IMR-90 (cell line): ENCODE data around the gene LIX1. TPM values are rescaled to one million over a fixed set of nuclear protein-coding genes. Genes with fewer than 3 reads are reported as not detected.

ENCODE experiments used
- ATAC-seq: fragments of 200-7000 bp; cut with Tn5 transposase; 2 replicates; pipeline ENCODE4 v1.9.1; 2020; ENCODE audit warnings: low read depth, mild to moderate bottlenecking, moderate library complexity
- BruUV-seq: library from RNA; stranded (reverse); fragments of 400-500 nt; replicated peaks from 2 replicates; lab custom pipeline; 2021; lab: Mats Ljungman, UMichigan
- CTCF ChIA-PET: fragments of 300-600 bp; formaldehyde crosslinking; extraction: SDS; loops from one replicate; lab custom pipeline; 2021; ENCODE audit warnings: antibody characterized with exemption; lab: Yijun Ruan, JAX
- POLR2A ChIA-PET: fragments of 300-600 bp; sonication (Branson Sonifier 250); formaldehyde crosslinking; loops from one replicate; lab custom pipeline; 2022; ENCODE audit warnings: antibody characterized with exemption; ENCODE audit not compliant: unreplicated experiment; lab: Charles Lee
- DNase-seq: peaks from one replicate; pipeline ENCODE4 v3.0.0; 2013
- H2AFZ ChIP-seq: replicated peaks from 2 replicates; pipeline ENCODE3; 2013; ENCODE audit warnings: low read length, mild to moderate bottlenecking; ENCODE audit not compliant: poor library complexity
- H2AK5ac ChIP-seq: 2 replicates; pipeline ENCODE4 v1.6.1; 2013; ENCODE audit warnings: low read depth, low read length, inconsistent platforms
- H2AK9ac ChIP-seq: replicated peaks from 2 replicates; pipeline ENCODE3; 2013; ENCODE audit warnings: mild to moderate bottlenecking, low read depth, low read length, moderate library complexity; ENCODE audit not compliant: poor library complexity
- H2BK120ac ChIP-seq: 2 replicates; pipeline ENCODE4 v1.6.1; 2013; ENCODE audit warnings: low read depth, low read length, inconsistent platforms
- H2BK15ac ChIP-seq: 3 replicates; pipeline ENCODE4 v1.6.1; 2013; ENCODE audit warnings: low read depth, low read length, inconsistent platforms
- H2BK20ac ChIP-seq: 2 replicates; pipeline ENCODE4 v1.6.1; 2013; ENCODE audit warnings: low read depth, mild to moderate bottlenecking, inconsistent platforms, low read length, moderate library complexity
- H2BK5ac ChIP-seq: 2 replicates; pipeline ENCODE4 v1.6.1; 2013; ENCODE audit warnings: mild to moderate bottlenecking, low read depth, low read length, inconsistent platforms; ENCODE audit not compliant: poor library complexity, severe bottlenecking
- H3K14ac ChIP-seq: replicated peaks from 2 replicates; pipeline ENCODE4 v1.6.1; 2013; ENCODE audit warnings: low read depth, low read length, inconsistent platforms
- H3K18ac ChIP-seq: 2 replicates; pipeline ENCODE4 v1.6.1; 2013; ENCODE audit warnings: low read depth, low read length, control low read depth
- H3K23ac ChIP-seq: 2 replicates; pipeline ENCODE4 v1.6.1; 2013; ENCODE audit warnings: low read depth, low read length, inconsistent platforms
- H3K27ac ChIP-seq: 2 replicates; pipeline ENCODE4 v1.5.1; 2013; ENCODE audit warnings: mild to moderate bottlenecking, control low read depth, low read length; ENCODE audit not compliant: insufficient read depth
- H3K27me3 ChIP-seq: 2 replicates; pipeline ENCODE4 v1.6.1; 2013; ENCODE audit warnings: low read length; ENCODE audit not compliant: control insufficient read depth, insufficient read depth
- H3K36me3 ChIP-seq: 2 replicates; pipeline ENCODE4 v1.6.1; 2013; ENCODE audit warnings: low read length, mixed read lengths; ENCODE audit not compliant: control insufficient read depth, insufficient read depth
- H3K4ac ChIP-seq: 2 replicates; pipeline ENCODE4 v1.6.1; 2013; ENCODE audit warnings: low read depth, low read length, inconsistent platforms
- H3K4me1 ChIP-seq: 2 replicates; pipeline ENCODE4 v1.6.1; 2013; ENCODE audit warnings: low read length, mixed read lengths; ENCODE audit not compliant: control insufficient read depth, insufficient read depth
- H3K4me2 ChIP-seq: 2 replicates; pipeline ENCODE4 v1.6.1; 2013; ENCODE audit warnings: low read depth, mild to moderate bottlenecking, control low read depth, low read length, moderate library complexity
- H3K4me3 ChIP-seq: 2 replicates; pipeline ENCODE4 v1.5.1; 2013; ENCODE audit warnings: low read depth, mild to moderate bottlenecking, control low read depth, low read length, moderate library complexity; ENCODE audit not compliant: insufficient read depth
- H3K56ac ChIP-seq: 2 replicates; pipeline ENCODE4 v1.6.1; 2013; ENCODE audit warnings: low read length, inconsistent platforms; ENCODE audit not compliant: insufficient read depth; ENCODE audit errors: extremely low read depth
- H3K79me1 ChIP-seq, 2 experiments: 2 replicates each; pipeline ENCODE4 v1.6.1; 2013; ENCODE audit warnings: low read length in 2 of 2, inconsistent platforms in 1 of 2, low read depth in 1 of 2
- H3K9ac ChIP-seq: 2 replicates; pipeline ENCODE4 v1.6.1; 2013; ENCODE audit warnings: low read depth, low read length, control low read depth
- H3K9me1 ChIP-seq: 2 replicates; pipeline ENCODE4 v1.6.1; 2013; ENCODE audit warnings: low read length, inconsistent platforms; ENCODE audit not compliant: insufficient read depth
- H3K9me3 ChIP-seq: 2 replicates; pipeline ENCODE4 v1.6.1; 2013; ENCODE audit warnings: low read length; ENCODE audit not compliant: control insufficient read depth, insufficient read depth
- H4K20me1 ChIP-seq: 2 replicates; pipeline ENCODE4 v1.6.1; 2013; ENCODE audit warnings: low read length, inconsistent platforms; ENCODE audit not compliant: insufficient read depth
- H4K5ac ChIP-seq: 2 replicates; pipeline ENCODE4 v1.6.1; 2013; ENCODE audit warnings: mild to moderate bottlenecking, low read depth, low read length, control low read depth
- H4K8ac ChIP-seq, 2 experiments: 2 replicates each; pipeline ENCODE4 v1.6.1; 2013; ENCODE audit warnings: low read depth in 2 of 2, low read length in 2 of 2, control low read depth in 1 of 2, inconsistent platforms in 1 of 2
- H4K91ac ChIP-seq: 2 replicates; pipeline ENCODE4 v1.6.1; 2013; ENCODE audit warnings: low read depth, low read length, inconsistent platforms; ENCODE audit not compliant: insufficient read depth
- BHLHE40 ChIP-seq: fragments of 150-350 bp; IDR thresholded peaks from 2 replicates; pipeline ENCODE4 v1.6.1; 2016; ENCODE audit warnings: mild to moderate bottlenecking, low read depth, low read length
- CHD1 ChIP-seq: IDR thresholded peaks from 2 replicates; pipeline ENCODE4 v1.6.1; 2012; ENCODE audit warnings: low read depth, low read length, improper control_type of control experiment
- FOS ChIP-seq: fragments of 150-350 bp; IDR thresholded peaks from 2 replicates; pipeline ENCODE4 v1.6.1; 2016; ENCODE audit warnings: low read depth, low read length
- MAZ ChIP-seq: IDR thresholded peaks from 2 replicates; pipeline ENCODE4 v1.6.1; 2012; ENCODE audit warnings: low read depth, mild to moderate bottlenecking, low read length, improper control_type of control experiment, moderate library complexity, borderline replicate concordance
- MXI1 ChIP-seq: IDR thresholded peaks from 2 replicates; pipeline ENCODE4 v1.6.1; 2012; ENCODE audit warnings: low read depth, mild to moderate bottlenecking, low read length, moderate library complexity, borderline replicate concordance
- RAD21 ChIP-seq: IDR thresholded peaks from 2 replicates; pipeline ENCODE4 v1.6.1; 2012; ENCODE audit warnings: low read length, improper control_type of control experiment
- RCOR1 ChIP-seq: IDR thresholded peaks from 2 replicates; pipeline ENCODE4 v1.6.1; 2012; ENCODE audit warnings: mild to moderate bottlenecking, low read length, improper control_type of control experiment; ENCODE audit not compliant: insufficient replicate concordance
- RFX5 ChIP-seq: IDR thresholded peaks from 2 replicates; pipeline ENCODE4 v1.8.0; 2012; ENCODE audit warnings: low read depth, mild to moderate bottlenecking, low read length, moderate library complexity
- WGBS, 2 experiments: methylation state at CpG; one replicate each; pipeline versions ENCODE4 v1.1.5 to v1.1.7; 2013; ENCODE audit warnings: missing lambda C conversion rate in 2 of 2; ENCODE audit not compliant: insufficient read length in 1 of 2; ENCODE audit errors: extremely low coverage in 2 of 2; 5-methylcytosine and 5-hydroxymethylcytosine counted together
- dilution Hi-C: fragments of 300-500 bp; cut with HindIII; formaldehyde crosslinking; loops from one replicate; pipeline ENCODE4 v1.14.3; 2018; ENCODE audit warnings: low sequenced_read_pairs; ENCODE audit not compliant: unreplicated experiment
- in situ Hi-C: fragments of 300-500 bp; cut with MboI; formaldehyde crosslinking; loops from 3 replicates; pipeline ENCODE4 v1.14.3; 2019; ENCODE audit warnings: low sequenced_read_pairs, inconsistent platforms, mixed read lengths
- intact Hi-C: fragments of 100-400 bp; cut with micrococcal nuclease; formaldehyde crosslinking; loops from 2 replicates; pipeline ENCODE4 v1.10.0; 2022
- polyA plus RNA-seq, 3 experiments: library from polyadenylated mRNA; depleted of rRNA; stranded (reverse); fragments of >200 nt; gene quantifications; 2 replicates each; pipeline ENCODE4 v1.2.3, GENCODE V29; 2012; ENCODE audit warnings: low replicate concordance in 1 of 3
- total RNA-seq: library from RNA; depleted of rRNA; stranded (reverse); fragments of >200 nt; gene quantifications from 2 replicates; pipeline ENCODE4 v1.2.3, GENCODE V29; 2012
- TF ChIP-seq, protein P1 (sequence below): fragments of 150-350 bp; IDR thresholded peaks from 2 replicates; pipeline ENCODE4 v1.6.1; 2016; ENCODE audit warnings: low read depth, mild to moderate bottlenecking, low read length, moderate library complexity, borderline replicate concordance
- TF ChIP-seq, protein P2 (sequence below): conservative IDR thresholded peaks from 2 replicates; pipeline ENCODE4 v1.5.1; 2012; ENCODE audit warnings: mild to moderate bottlenecking, low read depth, low read length, improper control_type of control experiment

Gene LIX1
- total and polyA plus RNA-seq, 2 of the 4 experiments (the other 2 are of a cell fraction) = not detected

DNA sequence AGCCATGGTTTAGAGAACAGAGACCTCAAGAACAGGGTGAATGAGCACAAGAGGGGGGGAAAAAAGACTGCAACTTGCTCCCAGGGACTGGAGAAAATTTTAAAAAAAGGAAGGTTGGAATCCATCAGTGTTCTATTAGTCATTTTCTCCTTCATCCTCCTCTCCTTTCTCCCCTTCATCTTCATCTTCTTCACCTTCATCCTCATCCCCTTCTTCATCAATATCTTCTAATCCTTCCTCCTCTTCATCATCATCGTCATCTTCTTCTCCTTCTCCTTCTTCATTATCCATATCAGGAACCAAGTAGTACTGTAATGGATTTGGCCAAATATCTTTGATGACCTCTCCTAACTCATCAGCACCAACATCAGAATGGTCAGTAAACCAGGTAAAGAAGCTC lies 86.1 kb downstream of the LIX1 start:
- 100% methylated on average over 1 of the region's 1 CpG; no CpG with 5 or more reads in 1 of the 2 experiments for WGBS, 2 experiments

More for the DNA sequence above, 86.1 kb downstream of the LIX1 start:
- Histone ChIP-seq H3K14ac (no peak overlapping the region), H3K23ac (no peak overlapping the region), H3K9me3 (peaks cover 11% of the 10 kb centered on the region), H4K5ac (no peak overlapping the region), H3K18ac (no peak overlapping the region), H2BK20ac (no peak overlapping the region), H2BK5ac (no peak overlapping the region), H4K91ac (no peak overlapping the region), H3K4me3 (no peak overlapping the region), H4K20me1 (no peaks in the 10 kb centered on the region), H3K27me3 (peaks cover 12% of the 10 kb centered on the region), H3K56ac (no peak overlapping the region), H3K27ac (no peak overlapping the region), H2AK5ac (no peak overlapping the region), H3K9ac (no peak overlapping the region), H3K79me1 (no peaks in the 10 kb centered on the region), H2BK120ac (no peak overlapping the region), H3K9me1 (no peaks in the 10 kb centered on the region), H2AFZ (no peak overlapping the region), H4K8ac (no peak overlapping the region), H2BK15ac (no peak overlapping the region), H2AK9ac (no peak overlapping the region), H3K36me3 (no peaks in the 10 kb centered on the region), H3K4me2 (no peak overlapping the region), H3K4me1 (no peaks in the 10 kb centered on the region), H3K4ac (no peak overlapping the region)
- in situ Hi-C loops (no loop called here), intact Hi-C loops (no loop called here), dilution Hi-C loops (no loop called here)
- ChIA-PET CTCF (no interaction called here), POLR2A (no interaction called here)
- no TSS peak for BruUV-seq
- DNase-seq (no peak), ATAC-seq (no peak)
- TF ChIP-seq, protein P1, sequence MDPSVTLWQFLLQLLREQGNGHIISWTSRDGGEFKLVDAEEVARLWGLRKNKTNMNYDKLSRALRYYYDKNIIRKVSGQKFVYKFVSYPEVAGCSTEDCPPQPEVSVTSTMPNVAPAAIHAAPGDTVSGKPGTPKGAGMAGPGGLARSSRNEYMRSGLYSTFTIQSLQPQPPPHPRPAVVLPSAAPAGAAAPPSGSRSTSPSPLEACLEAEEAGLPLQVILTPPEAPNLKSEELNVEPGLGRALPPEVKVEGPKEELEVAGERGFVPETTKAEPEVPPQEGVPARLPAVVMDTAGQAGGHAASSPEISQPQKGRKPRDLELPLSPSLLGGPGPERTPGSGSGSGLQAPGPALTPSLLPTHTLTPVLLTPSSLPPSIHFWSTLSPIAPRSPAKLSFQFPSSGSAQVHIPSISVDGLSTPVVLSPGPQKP = no peak
- no peak for TF ChIP-seq RFX5
- no peak for TF ChIP-seq CHD1
- no peak for TF ChIP-seq MXI1
- no peak for TF ChIP-seq BHLHE40
- TF ChIP-seq RAD21 = no peak
- no peak for TF ChIP-seq FOS
- TF ChIP-seq RCOR1 = no peak
- TF ChIP-seq MAZ = no peak
- TF ChIP-seq, protein P2, sequence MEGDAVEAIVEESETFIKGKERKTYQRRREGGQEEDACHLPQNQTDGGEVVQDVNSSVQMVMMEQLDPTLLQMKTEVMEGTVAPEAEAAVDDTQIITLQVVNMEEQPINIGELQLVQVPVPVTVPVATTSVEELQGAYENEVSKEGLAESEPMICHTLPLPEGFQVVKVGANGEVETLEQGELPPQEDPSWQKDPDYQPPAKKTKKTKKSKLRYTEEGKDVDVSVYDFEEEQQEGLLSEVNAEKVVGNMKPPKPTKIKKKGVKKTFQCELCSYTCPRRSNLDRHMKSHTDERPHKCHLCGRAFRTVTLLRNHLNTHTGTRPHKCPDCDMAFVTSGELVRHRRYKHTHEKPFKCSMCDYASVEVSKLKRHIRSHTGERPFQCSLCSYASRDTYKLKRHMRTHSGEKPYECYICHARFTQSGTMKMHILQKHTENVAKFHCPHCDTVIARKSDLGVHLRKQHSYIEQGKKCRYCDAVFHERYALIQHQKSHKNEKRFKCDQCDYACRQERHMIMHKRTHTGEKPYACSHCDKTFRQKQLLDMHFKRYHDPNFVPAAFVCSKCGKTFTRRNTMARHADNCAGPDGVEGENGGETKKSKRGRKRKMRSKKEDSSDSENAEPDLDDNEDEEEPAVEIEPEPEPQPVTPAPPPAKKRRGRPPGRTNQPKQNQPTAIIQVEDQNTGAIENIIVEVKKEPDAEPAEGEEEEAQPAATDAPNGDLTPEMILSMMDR = no peak
